Fibroblast of pulmonary artery (primary cell): Measurements from ENCODE around the gene RPL18.

Source experiments
- DNase-seq: peaks from one replicate; pipeline ENCODE4 v3.0.0-alpha.2; 2010; ENCODE audit warnings: low read depth
- H3K4me3 ChIP-seq: replicated peaks from 2 replicates; pipeline ENCODE4 v1.5.1; 2011; ENCODE audit warnings: low read depth, mild to moderate bottlenecking, control low read depth, low read length, moderate library complexity
- TF ChIP-seq, protein P1 (sequence below): IDR thresholded peaks from 2 replicates; pipeline ENCODE4 v1.5.1; 2011; ENCODE audit warnings: mild to moderate bottlenecking, control low read depth, low read length, inconsistent platforms; ENCODE audit errors: missing control alignments

RPL18 gene

GRCh38 chr19:48609571-48610108 is 9.3 kb downstream of the RPL18 start:
- DNase-seq = no peak
- TF ChIP-seq, protein P1, sequence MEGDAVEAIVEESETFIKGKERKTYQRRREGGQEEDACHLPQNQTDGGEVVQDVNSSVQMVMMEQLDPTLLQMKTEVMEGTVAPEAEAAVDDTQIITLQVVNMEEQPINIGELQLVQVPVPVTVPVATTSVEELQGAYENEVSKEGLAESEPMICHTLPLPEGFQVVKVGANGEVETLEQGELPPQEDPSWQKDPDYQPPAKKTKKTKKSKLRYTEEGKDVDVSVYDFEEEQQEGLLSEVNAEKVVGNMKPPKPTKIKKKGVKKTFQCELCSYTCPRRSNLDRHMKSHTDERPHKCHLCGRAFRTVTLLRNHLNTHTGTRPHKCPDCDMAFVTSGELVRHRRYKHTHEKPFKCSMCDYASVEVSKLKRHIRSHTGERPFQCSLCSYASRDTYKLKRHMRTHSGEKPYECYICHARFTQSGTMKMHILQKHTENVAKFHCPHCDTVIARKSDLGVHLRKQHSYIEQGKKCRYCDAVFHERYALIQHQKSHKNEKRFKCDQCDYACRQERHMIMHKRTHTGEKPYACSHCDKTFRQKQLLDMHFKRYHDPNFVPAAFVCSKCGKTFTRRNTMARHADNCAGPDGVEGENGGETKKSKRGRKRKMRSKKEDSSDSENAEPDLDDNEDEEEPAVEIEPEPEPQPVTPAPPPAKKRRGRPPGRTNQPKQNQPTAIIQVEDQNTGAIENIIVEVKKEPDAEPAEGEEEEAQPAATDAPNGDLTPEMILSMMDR = no peak
- H3K4me3 ChIP-seq = no peak overlapping the region

GRCh38 chr19:48608798-48609263 is 10.1 kb downstream of the RPL18 start:
- DNase-seq = peak; percentile 49
- no peak overlapping the region for H3K4me3 ChIP-seq
- TF ChIP-seq, protein P1 = peak; percentile 45

GRCh38 chr19:48607359-48607755 is 11.6 kb downstream of the RPL18 start:
- no peak overlapping the region for H3K4me3 ChIP-seq
- no peak for DNase-seq
- TF ChIP-seq, protein P1 = no peak

- TF ChIP-seq, protein P1 = no peak
- no peak for DNase-seq
- no peak within 1 kb of the TSS for H3K4me3 ChIP-seq
Measured at GRCh38 chr19:48606463-48607358, 12.3 kb downstream of the RPL18 start, which contains the start of gene SPACA4. Gene SPACA4, plus strand, starts transcription at chr19:48606742. Its CDS starts 237 bp downstream, at chr19:48606979.

DNA sequence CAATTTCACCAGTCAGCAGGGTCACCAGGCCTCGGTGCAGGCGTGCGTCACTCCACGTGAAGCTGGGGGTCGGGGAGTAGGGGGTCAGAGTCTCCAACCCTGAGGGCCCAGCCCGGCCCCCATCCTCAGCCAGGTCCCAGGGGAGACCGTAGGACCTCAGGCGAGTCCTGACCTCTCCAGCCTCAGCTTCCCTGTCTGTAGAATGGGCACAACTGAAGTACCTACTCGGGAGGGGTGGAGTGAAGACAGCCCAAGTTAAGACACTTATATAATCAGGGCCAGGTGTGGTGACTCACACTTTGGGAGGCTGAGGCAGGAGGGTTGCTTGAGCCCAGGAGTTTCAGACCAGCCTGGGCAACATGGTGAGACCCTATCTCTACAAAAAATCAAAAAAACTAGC is 15.1 kb downstream of the RPL18 start:
- TF ChIP-seq, protein P1 = no peak
- no peak for DNase-seq

GRCh38 chr19:48603449-48603848 is 15.5 kb downstream of the RPL18 start:
- no peak overlapping the region for H3K4me3 ChIP-seq
- DNase-seq = no peak
- TF ChIP-seq, protein P1 = no peak

More for the DNA sequence above, 15.1 kb downstream of the RPL18 start:
- no peak overlapping the region for H3K4me3 ChIP-seq
